ENCODE data around the gene CLBA1.
A peak's percentile ranks its signal among the peaks of the same experiment; 100 is the strongest.

CLBA1 gene

DNA sequence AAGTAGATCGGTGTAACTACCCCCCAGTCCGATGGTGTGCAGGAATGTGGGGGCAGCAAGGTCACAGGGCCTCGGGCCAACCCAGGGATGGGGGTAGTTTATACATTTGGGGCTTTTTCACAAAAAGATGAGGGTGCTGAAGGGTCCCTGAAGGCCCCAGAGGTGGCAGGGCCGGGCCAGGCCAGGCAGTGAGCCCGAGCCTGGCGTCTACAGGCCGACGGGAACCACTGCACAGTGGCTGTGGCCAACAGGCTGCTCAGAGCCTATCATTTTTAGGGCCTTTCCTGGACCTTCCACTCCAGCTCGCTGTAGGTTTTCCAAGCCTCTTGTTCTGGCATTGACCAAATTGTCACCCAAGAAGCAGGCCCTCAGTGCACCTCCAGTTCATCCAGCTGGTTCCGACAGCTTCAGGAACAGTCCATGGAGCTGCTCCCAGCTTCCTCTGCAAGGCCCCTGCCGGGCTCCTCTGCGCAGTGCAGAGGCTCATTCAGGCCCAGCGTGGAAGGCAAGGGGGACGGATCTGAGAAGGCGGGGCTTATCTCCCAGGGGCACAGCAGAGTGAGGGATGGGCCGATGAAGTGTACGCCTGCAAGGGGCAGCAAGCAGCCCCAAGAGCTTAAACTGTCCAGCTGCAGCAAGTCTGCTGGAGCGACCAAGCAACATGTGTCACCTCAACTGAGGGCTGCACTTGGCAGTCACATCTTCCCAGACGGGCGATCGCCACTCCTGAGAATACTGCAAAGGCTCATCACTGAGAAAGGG lies 21.4 kb downstream of the CLBA1 start:
- DNase-seq = no peak

DNA sequence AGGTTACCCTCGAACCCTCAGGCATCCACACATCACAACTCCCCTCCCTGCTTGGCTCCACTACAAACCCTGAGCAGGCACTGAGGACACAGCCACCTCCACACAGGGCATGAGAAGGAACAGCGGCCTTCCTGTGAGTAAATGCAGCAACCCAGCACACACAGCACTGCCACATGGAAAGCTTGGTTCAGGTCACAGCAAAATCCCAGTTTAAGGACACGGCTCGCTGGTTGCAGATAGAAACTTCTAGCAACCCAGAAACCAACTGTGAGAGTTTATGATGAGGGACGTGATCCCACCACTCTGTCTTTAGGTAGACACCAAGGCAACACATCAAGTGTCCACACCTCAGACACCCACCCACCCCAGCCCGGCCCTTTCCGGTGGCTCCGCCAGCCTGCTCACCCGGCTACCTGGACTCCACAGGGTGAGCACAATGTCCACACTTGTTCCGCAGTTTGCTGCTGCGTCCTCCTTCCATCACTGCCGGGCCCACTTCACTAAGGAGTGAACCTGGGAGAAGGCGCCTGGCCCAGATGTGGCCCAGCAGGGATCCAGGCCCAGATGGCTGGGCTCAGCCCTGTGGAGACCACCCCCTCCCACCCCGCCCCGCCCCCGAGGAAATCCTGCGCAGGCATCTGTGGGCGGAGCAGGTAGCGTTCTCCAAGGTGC lies 22.1 kb downstream of the CLBA1 start:
- DNase-seq = no peak

DNA sequence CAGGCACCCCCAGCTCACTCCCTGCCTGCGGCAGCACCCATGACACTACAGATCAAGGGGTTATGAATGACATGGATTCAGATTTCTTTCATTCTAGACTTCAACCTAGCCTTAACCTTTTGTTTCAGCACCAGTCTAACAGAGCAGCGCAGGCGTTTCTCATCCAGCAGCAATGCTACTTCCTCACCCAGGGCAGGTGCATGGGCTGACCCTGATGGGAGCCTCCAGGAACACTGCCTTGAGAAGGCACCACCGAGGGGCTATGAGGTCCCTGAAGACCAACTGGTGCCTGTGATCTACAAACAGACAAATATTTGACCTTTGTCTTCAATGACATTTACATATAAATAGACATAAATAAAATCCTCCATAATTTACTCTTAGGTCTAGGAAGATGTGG lies 24.5 kb downstream of the CLBA1 start:
- no peak for DNase-seq

DNA sequence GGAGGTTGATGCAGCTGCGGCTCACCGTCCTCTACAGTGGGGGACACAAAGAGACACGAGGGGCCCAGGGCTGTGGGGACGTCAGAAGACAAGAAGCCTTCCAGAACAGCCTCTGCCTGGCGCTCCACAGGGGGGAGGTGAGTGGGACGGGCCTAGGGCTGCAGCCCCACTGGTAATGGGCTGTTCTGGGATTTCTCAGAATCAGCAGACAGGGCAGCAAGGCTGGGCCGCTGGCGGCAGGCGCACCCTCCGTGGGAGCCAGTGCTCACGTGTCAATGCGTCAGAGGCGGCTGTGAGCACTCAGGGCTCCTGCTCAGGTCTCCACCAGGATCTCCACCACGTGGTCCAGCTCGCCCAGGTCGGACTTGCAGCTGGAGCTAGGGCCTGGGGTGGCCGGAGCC lies 25.3 kb downstream of the CLBA1 start:
- no peak for DNase-seq

DNA sequence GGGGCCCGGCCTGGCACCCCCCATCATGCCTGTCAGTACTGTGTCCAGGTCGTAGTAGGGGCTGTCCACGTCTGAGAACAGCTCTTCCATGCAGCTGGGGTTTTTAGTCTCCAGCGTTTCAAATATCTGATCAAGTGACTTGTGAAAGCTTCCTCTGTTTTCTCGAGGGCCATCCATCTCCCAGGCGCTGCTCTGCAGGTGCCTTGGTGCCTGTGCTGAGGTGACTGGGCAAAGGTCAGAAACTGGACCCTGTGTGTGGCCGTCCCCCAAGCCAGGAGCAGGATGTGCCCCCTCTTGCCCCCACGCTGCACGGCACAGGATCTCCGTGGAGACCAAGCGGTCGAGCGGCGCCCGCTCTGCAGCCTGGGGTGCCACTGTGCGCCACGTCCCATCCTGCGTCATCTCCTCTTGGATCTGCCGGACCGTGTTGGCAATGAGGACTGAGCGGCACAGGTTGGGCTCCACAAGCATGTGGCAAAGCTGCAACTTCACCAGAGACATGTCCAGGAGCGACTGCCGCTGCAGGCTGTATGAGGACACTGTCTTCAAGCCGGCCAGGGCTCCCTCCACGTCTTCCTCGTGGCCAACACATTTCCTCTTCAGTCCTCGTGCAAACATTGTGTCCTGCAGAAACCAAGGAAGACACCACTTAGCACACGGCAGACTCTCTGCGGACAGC lies 25.9 kb downstream of the CLBA1 start:
- no peak for DNase-seq

DNA sequence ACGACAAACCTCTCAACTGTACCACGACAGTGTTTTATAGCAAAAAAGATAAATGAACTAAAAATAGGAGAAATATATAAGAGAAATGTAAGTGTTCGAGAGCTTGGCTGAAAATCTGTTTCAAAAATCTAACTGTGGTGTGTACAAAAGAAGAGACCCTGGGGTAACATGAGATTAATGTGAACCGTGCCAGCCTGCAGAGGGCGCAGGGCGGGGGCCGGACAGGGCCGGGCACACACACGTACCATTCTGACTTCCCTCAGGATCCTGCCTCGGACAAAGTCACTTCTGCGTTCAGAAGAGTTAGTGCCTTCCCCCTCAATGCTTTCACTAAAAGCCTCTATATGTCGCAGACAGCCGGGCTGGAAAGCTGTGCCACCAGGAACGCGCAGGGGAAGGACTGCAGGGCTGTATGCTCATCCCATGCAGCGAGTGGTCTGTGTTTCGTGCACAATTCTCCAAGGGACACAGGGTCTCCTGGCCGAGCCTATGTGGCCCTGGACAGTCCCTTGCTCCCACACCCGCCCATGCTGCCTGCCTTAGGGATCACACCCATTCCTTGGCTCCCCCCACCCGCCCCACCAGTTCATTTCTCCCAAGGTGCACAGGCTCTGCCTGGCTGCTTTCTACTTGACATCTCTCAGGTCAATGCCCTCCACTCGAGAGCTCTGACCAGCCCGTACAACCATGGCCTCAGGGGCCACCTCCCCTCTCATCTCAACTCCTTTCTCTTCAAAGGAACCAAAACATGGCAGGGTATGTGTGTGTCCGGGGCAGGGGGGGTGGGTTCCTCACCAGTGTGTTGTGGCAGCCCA lies 26.8 kb downstream of the CLBA1 start:
- DNase-seq = peak; percentile 6

DNA sequence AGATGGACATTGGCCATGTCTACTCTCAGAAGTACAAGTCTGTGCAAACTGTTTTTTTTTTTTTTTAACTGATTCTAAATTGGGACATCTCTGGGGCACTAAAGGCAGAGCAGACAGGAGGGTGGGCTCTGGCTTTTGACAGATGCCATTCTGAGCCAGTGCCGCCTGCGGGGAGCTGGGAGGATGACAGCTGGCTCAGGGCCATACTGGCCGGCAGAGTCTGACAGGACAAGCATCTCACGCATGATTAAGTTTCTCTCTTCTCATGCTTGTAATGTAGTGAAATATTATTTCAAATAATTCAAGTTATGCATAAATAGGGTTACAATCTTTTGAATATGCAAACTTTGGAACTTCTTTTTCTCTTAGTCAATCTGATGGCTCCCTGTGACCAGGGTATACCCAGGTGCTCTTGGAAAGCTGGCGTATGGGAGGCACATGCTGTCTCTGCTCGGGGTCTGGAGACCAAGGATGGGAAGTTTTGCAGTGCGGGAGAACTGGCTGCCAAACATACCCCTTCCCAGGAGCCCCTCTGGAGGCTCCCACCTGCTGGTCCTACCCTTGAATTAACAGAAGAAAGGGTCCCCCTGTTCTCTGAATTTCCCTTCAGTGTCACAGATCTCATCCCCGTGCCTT lies 27.7 kb downstream of the CLBA1 start:
- no peak for DNase-seq

DNA sequence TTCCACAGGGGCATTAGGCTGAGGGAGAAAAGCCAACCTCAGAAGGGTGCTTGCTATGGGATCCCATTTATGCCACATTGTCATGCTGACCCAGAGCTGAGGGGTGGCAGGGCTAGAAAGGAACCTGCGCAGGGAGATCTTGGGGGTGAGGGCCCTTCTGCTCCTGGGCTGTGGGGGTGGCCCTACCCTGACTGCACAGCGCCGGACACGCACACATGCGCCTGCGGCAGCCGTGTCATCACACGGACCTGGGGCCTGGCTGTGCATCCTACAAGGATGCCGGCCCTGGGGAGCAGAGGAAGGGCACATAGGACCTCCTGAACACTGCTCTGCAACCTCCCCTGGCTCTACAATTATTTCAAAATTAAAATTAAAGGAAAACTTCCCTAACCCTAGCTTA lies 28.4 kb downstream of the CLBA1 start:
- DNase-seq = no peak

DNA sequence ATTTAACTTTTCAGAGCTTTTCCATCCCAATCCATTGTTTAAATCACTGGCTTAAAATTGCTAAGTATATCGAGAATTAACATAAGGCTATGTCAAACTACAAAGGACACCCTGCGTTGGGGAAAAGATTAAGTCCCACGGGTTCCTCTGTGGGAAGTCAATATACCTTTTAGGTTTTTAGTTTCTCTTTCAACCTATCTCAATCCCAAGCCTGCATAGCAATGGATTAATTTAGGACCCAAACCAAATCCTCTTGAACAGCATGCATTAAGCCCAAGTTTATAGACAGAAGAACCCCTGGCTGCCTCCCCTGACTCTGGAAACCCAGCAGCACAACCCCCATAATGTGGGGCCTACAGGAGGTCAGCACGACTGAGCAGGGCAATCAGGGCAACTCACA lies 29.0 kb downstream of the CLBA1 start:
- no peak for DNase-seq

DNA sequence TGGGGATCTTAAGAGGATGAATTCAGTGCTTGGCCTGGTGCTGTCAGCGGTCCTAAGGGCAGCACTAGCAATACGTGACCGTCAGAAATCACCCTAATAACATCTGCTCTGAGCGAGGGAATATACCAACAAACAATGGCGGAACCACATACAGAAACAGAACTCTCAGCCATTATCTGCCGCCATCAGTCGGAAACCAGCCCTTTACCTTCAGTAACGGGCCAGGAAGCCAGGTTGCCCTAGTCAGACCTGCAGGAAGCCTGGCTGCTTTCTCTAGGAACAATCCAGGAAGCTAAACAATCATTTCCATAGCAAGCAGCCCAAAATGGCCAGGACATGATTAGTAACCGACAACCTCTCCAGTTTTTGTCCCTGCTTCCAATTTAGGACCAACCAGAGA lies 29.7 kb downstream of the CLBA1 start:
- DNase-seq = no peak

DNA sequence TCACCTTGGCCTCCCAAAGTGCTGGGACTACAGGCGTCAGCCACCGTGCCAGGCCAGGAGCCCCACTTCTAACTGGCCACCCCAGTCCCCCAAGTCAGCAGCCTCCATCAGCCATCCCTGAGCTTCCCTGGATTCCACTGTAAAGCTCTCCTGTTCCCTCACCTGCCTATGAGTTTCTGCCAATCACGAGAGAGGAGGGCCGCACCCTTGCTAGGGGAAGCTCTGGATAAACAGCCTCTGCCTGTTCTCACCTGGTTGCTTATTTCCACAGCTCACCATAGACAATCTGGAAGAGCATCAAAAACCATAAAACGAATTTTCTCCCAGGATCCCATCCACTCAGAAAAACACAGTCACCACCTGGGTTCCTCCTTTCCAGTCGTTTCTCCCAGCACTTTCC lies 30.3 kb downstream of the CLBA1 start:
- DNase-seq = no peak

DNA sequence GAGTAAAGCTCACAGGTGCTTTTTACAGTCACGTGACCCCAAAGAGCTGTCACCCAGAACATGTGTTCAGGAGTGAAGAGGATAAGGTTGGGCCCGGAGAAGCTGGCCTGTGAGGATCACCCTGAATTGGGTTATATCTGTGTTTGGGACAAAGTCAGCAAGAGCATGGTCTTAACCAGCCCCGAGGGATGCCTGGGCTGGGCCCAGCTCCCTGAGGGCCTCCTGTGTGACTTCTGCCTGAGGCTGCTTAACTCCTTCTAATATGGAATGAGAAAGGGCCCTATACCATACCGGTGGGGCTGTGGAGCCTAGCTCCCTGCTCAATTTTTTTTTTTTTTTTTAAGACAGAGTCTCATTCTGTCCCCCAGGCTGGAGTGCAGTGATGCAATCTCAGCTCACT lies 32.8 kb downstream of the CLBA1 start:
- no peak for DNase-seq

DNA sequence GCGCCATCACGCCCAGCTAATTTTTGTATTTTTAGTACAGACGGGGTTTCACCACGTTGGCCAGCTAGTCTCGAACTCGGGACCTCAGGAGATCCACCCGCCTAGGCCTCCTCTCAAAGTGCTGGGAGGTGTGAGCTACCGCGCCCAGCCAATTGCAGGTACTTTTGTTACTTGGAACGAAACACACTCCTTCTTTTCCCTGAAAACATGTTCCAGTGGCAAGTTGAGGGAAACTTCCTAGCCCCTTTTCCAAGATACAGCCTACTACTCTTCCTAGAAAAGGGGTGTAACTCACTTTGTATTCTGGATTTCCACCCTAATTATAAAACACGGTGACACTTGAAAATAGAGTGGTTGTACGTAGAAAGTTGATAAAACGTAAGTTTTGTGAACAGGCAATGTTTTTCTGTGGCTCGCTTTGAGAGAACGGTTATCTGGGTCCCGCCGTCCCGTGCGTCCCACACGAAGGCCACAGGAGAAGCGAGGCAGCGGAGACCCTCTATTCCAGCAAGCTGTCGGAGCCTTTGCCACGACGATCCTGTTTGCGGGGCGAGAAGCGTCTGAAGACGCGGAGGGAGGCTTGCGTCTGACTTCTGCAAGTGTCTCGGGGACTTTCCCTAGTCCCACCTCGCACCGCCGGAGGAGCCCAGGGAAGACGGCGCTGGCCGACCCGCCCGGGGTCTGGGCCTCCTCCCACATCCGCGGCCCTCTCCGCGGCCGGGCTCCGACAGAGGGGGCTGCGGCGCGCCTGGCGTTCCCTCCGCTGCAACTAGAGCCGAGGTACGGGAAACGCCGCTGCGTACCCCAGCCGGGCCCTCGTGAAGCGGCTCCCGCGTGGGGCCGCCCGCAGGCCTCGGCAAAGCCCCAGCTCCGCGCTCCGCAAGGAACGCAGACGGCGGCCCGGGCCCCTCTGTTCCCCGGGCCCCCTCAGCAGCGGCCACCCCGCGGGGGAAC lies 34.5 kb downstream of the CLBA1 start:
- peak; percentile 59 for DNase-seq

DNA sequence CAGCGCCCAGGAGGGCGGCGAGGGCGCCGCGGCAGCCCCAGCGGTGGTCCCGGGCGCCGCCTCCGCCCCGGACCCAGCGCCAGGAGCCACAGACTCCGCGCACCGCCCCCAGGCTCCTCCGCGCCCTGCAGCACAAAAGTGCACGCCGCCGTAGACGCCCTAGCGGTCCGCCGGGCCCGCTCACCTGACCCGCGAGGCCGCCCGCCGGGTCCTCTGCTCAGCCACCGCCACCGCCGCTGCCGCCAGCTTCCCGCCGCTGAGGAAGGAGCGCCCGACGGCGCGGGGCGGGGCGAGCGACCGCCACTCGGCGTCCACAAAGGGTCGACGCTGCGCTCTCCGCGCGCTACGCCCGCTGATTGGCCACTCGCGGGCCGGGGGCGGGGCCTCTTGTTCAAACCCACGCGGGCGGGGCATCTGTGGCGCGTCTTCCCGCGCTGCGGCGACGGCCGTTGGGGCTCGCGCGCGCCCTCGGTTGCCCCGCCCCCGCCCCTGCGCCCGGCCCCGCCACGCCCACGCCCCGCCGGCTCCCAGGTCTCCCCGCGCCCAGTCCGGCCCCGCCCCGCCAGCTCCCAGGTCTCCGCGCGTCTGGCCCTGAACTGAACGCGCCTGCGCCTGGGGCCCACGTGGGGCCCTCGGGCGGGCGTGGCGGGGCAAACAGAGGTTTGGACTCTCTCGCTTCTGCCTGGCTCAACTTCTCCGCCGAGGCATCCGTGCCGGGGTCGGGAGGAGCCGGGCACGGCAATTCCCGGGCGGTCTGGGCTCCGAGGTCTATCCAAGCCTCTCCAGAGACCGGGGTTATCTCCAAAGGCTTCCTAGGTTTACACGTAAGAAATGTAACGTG lies 35.4 kb downstream of the CLBA1 start, which contains the start of gene CDCA4:
Gene CDCA4, minus strand, starts transcription at position 269 of the 841 bp plus-strand sequence. CDS start 9,154 bp downstream, outside the sequence.
- DNase-seq = peak; percentile 93

DNA sequence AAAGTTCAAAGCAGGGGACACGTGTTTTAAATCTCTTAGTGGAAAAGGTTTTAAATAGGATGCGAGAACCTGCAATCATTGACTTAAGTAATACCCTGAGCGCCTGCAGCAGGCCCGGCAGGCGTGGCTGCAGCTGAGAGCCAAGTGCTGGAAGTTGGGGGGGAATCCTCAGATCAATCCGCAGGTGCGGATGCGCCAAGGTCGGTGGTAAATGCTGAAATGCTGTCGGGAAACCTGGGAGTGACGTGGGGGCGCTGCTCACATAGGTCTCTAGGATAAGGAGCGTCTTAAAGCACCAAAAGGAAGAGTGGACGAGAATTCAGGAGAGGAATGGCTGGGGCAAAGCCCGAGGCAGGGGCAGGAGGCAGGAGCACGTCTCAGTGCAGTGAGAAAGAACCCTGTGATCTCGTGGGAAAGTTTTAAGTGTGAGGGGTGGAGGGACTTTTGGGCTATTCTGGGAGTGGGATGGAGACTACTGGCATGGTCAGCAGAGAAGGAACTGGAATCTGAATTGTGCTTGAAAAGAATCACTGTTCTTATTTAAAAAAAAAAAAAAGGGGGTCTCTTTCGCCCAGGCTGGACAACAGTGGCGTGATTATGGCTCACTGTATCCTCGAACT lies 36.2 kb downstream of the CLBA1 start:
- DNase-seq = peak; percentile 61

DNA sequence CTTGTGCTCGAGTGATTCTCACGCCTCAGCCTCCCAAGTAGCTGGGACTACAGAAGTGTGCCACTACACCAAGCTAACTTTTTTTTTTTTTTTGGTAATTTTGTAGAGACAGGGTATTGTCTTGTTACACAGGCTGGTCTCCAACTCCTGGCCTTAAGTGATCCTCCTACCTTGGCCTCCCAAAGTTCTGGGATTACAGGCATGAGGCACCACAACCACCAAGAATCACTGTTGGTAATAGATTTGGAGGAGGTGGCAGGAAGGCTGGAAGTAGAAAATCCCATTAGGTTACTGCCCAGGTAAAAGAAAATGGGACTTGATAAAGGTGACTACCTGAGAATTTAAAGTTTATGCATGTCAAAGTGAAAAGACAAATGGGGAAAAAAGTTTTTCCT lies 36.7 kb downstream of the CLBA1 start:
- DNase-seq = no peak

DNA sequence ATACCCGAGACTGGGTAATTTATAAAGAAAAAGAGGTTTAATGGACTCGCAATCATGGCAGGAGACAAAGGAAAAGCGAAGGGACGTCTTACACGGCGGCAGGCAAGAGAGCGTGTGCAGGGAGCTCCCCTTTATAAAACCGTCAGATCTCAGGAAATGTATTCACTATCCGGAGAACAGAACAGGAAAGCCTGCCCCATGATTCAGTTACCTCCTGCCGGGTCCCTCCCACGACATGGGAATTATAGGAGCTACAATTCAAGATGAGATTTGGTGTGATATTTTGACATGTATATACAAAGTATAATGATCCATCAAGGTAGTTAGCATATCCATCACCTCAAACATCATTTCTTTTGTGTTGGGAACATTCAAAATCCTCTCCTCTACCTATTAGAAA lies 37.6 kb downstream of the CLBA1 start:
- DNase-seq = peak; percentile 47

DNA sequence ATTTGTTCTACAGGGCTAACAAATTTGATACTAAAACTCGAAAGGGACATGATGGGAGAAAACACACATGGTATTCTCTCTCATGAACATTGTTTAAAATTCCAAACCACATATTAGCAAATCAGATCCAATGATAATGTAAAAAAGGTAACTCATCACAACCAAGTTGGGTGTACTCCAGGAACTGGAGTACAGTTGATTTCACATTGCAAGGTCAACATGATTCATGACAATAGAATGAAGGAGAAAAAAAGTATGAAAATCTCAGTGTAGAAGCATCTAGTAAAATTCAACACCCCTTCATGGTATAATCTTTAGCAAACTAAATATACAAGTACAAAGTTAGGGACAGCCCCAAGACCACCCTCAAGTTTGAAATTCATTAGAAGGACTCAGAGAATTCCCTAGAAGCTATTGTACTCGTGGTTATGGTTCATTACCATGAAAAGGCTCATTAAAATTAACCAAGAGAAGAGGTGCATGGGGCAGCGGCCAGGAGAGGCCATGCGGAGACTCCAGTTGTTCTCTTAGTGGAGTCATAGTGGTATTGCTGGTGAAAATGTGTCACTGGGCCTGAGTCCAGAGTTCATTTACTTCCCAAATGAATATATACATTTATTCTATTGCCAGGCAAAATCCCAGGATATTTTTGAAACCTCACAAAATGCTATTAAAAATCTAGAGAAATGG lies 38.3 kb downstream of the CLBA1 start:
- peak; percentile 96 for DNase-seq

DNA sequence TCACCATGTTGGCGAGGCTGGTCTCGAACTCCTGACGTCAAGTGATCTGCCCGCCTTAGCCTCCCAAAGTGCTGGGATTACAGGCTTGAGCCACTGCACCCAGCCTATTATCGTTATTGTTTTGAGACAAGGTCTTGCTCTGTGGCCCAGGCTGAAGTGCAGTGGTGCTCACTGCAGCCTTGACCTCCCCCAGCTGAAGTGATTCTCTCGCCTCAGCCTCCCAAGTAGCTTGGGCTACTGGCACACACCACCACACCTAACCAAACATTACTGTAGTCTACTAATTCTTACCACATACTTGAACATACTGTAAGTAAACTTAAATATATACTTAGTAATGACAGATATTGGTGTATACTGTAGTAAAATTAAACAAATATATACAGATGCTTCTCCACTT lies 39.8 kb downstream of the CLBA1 start:
- no peak for DNase-seq
